HG02870 (cell line): Measurements from ENCODE around the gene KCNMA1.

Experiments used
- ATAC-seq: cut with Tn5 transposase; IDR thresholded peaks from one replicate; pipeline ENCODE4 v1.9.1; 2021; ENCODE audit warnings: mild to moderate bottlenecking, moderate library complexity; ENCODE audit not compliant: unreplicated experiment

The KCNMA1 gene

GRCh38 chr10:77494327-77494726 is 143.3 kb downstream of the KCNMA1 start:
- ATAC-seq: no peak

GRCh38 chr10:77493851-77494261 is 143.8 kb downstream of the KCNMA1 start:
- ATAC-seq: no peak

- no peak for ATAC-seq
Measured at GRCh38 chr10:77493239-77493806, 144.3 kb downstream of the KCNMA1 start.

- ATAC-seq: no peak
Measured at GRCh38 chr10:77492368-77492994, 145.1 kb downstream of the KCNMA1 start.

GRCh38 chr10:77490534-77491314 is 146.9 kb downstream of the KCNMA1 start:
- ATAC-seq: no peak

- no peak for ATAC-seq
Measured at GRCh38 chr10:77486517-77486916, 151.1 kb downstream of the KCNMA1 start.

GRCh38 chr10:77485847-77486246 is 151.8 kb downstream of the KCNMA1 start:
- ATAC-seq: no peak

GRCh38 chr10:77482072-77482471 is 155.5 kb downstream of the KCNMA1 start:
- ATAC-seq: no peak

GRCh38 chr10:77479586-77479985 is 158.0 kb downstream of the KCNMA1 start:
- no peak for ATAC-seq

- no peak for ATAC-seq
Measured at GRCh38 chr10:77478962-77479359, 158.6 kb downstream of the KCNMA1 start.

GRCh38 chr10:77478247-77478961 is 159.2 kb downstream of the KCNMA1 start:
- ATAC-seq: no peak

- ATAC-seq: no peak
Measured at GRCh38 chr10:77475522-77475921, 162.1 kb downstream of the KCNMA1 start.

GRCh38 chr10:77474939-77475338 is 162.7 kb downstream of the KCNMA1 start:
- no peak for ATAC-seq

GRCh38 chr10:77474386-77474785 is 163.2 kb downstream of the KCNMA1 start:
- no peak for ATAC-seq

GRCh38 chr10:77472146-77472545 is 165.5 kb downstream of the KCNMA1 start:
- no peak for ATAC-seq

- no peak for ATAC-seq
Measured at GRCh38 chr10:77471069-77471536, 166.5 kb downstream of the KCNMA1 start.

GRCh38 chr10:77467422-77467963 is 170.1 kb downstream of the KCNMA1 start:
- ATAC-seq: no peak

GRCh38 chr10:77463967-77464745 is 173.5 kb downstream of the KCNMA1 start:
- no peak for ATAC-seq

- no peak for ATAC-seq
Measured at GRCh38 chr10:77463499-77463898, 174.1 kb downstream of the KCNMA1 start.

GRCh38 chr10:77461636-77462296 is 175.8 kb downstream of the KCNMA1 start:
- no peak for ATAC-seq
